Ectodermal cell (in vitro differentiated cells): ENCODE measurements around the gene ANTXR1.

Source experiments
- H3K27ac ChIP-seq: 2 replicates; pipeline ENCODE4 v1.7.0; 2013; ENCODE audit warnings: mild to moderate bottlenecking, low read depth, low read length; ENCODE audit not compliant: insufficient read depth, poor library complexity, severe bottlenecking
- H3K27me3 ChIP-seq: 2 replicates; pipeline ENCODE4 v1.7.0; 2013; ENCODE audit warnings: mild to moderate bottlenecking, low read length; ENCODE audit not compliant: insufficient read depth, control insufficient read depth, poor library complexity, severe bottlenecking
- H3K36me3 ChIP-seq: one replicate; pipeline ENCODE4 v1.7.0; 2013; ENCODE audit warnings: low read length; ENCODE audit not compliant: control insufficient read depth, insufficient read depth
- H3K4me1 ChIP-seq: one replicate; pipeline ENCODE4 v1.7.0; 2013; ENCODE audit warnings: low read length; ENCODE audit not compliant: control insufficient read depth, insufficient read depth
- H3K4me3 ChIP-seq: 2 replicates; pipeline ENCODE4 v1.7.0; 2013; ENCODE audit warnings: low read depth, low read length, control low read depth; ENCODE audit not compliant: insufficient read depth
- H3K9me3 ChIP-seq: 2 replicates; pipeline ENCODE4 v1.7.0; 2013; ENCODE audit warnings: mild to moderate bottlenecking, low read length, moderate library complexity; ENCODE audit not compliant: control insufficient read depth
- WGBS, 2 experiments: methylation state at CpG; one replicate each; pipeline ENCODE4 v1.1.7; 2013; ENCODE audit warnings: missing lambda C conversion rate in 2 of 2; 5-methylcytosine and 5-hydroxymethylcytosine counted together

ANTXR1 gene

DNA sequence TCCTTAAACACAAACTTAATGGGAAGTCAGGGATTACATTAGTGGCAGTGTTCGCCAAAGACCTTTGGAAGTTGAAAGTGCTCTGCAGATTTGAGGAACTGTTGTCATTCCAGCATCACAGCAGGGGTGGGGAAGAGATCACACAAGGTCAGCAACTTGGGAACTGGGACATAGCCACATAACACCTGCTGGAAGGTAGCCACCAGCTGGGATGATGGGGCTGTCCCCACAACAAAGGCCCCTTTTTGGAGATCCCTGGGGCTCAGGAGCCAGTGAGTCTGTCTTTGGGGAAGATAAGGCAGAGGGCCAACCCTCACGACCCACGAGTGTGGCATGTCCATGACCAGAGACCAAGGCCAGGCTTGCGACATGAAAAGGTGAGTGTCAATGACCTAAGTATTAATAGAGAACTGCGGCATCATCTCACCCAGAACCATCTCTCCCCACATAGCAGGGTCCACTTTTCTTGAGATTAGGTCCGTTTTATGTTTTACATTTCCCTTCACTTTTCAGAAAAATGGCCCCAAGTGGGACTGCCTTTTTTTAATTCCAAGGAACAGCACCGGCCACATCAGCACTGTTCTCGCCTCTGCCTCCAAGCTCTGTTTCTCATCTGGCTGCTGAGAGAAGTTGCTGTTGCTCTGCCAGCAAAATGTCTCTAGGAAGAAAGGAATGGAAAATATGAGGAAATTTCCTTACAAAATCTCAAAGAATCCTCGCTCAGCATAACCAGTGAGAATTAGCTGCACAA lies 267.1 kb downstream of the ANTXR1 start:
- H3K4me1 ChIP-seq: no peaks in the 10 kb centered on the region
- H3K27me3 ChIP-seq: no peaks in the 10 kb centered on the region
- no peaks in the 10 kb centered on the region for H3K36me3 ChIP-seq
- H3K4me3 ChIP-seq: no peak overlapping the region
- WGBS, 2 experiments: 87 to 91% methylated on average over 9 of the region's 9 CpGs
- no peak overlapping the region for H3K27ac ChIP-seq
- no peaks in the 10 kb centered on the region for H3K9me3 ChIP-seq

- 87 to 93% methylated on average over 4 of the region's 4 CpGs for WGBS, 2 experiments
Measured at GRCh38 chr2:69280796-69281412, 267.9 kb downstream of the ANTXR1 start.

DNA sequence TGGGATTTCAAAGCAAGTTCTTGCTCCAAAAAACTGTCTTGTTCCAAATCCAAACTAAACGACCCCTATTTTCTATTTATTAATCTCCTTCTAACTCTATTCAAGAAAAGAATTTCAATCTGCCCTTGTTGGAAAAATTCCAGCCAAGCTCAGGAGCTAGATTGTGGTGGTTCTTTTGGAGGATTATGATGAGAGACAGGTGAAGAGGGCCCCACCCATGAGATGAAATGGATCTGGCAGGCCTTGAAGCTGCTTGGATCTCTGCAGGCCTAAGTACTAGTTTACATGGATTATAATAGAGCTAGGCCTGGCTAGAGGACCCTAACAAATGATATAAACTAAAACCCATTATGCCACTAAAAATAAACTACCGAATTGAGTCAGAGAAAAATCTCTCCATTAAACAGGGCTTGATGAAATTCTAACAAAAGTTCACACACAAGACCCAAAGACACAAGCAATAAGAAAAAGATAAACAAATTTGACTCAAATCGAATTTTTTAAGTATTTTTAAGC lies 272.5 kb downstream of the ANTXR1 start:
- H3K9me3 ChIP-seq: no peaks in the 10 kb centered on the region
- WGBS, 2 experiments: 75 to 95% methylated on average over 3 of the region's 3 CpGs
- no peaks in the 10 kb centered on the region for H3K36me3 ChIP-seq
- H3K4me1 ChIP-seq: no peaks in the 10 kb centered on the region
- no peak overlapping the region for H3K27ac ChIP-seq
- H3K4me3 ChIP-seq: no peak overlapping the region
- H3K27me3 ChIP-seq: no peaks in the 10 kb centered on the region

More at GRCh38 chr2:69280796-69281412, 267.9 kb downstream of the ANTXR1 start:
- no peaks in the 10 kb centered on the region for H3K27me3 ChIP-seq
- no peaks in the 10 kb centered on the region for H3K36me3 ChIP-seq
- no peaks in the 10 kb centered on the region for H3K9me3 ChIP-seq
- no peaks in the 10 kb centered on the region for H3K4me1 ChIP-seq
- no peak overlapping the region for H3K4me3 ChIP-seq
- H3K27ac ChIP-seq: no peak overlapping the region

DNA sequence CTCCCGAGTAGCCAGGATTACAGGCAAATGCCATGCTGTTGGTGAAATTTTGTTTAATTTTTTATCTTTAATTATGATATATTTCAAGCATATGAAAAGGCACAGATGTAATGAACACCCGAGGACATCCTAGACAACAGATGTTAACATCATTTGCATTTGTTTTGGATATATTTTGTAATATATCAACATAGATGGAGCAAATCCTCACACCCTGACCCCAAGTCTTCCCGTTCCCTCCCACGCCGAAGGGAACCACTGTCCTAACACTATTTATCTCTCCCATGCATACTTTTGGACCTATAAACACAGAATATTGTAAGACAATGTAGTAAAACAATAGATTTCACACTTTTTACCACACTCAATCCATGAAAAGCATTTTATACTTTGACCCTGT lies 274.6 kb downstream of the ANTXR1 start:
- H3K4me1 ChIP-seq: no peaks in the 10 kb centered on the region
- WGBS, 2 experiments: 89 to 92% methylated on average over 4 to 5 of the region's 5 CpGs

GRCh38 chr2:69288429-69288828 lies 275.4 kb downstream of the ANTXR1 start:
- H3K27ac ChIP-seq: no peak overlapping the region
- no peaks in the 10 kb centered on the region for H3K9me3 ChIP-seq
- H3K36me3 ChIP-seq: no peaks in the 10 kb centered on the region
- H3K4me3 ChIP-seq: no peak overlapping the region
- no CpG with 5 or more reads among the region's 1 CpG for WGBS, 2 experiments
- no peaks in the 10 kb centered on the region for H3K27me3 ChIP-seq
- no peaks in the 10 kb centered on the region for H3K4me1 ChIP-seq

More for the DNA sequence above, 274.6 kb downstream of the ANTXR1 start:
- no peak overlapping the region for H3K4me3 ChIP-seq
- no peaks in the 10 kb centered on the region for H3K36me3 ChIP-seq
- no peaks in the 10 kb centered on the region for H3K9me3 ChIP-seq
- H3K27me3 ChIP-seq: no peaks in the 10 kb centered on the region
- no peak overlapping the region for H3K27ac ChIP-seq

DNA sequence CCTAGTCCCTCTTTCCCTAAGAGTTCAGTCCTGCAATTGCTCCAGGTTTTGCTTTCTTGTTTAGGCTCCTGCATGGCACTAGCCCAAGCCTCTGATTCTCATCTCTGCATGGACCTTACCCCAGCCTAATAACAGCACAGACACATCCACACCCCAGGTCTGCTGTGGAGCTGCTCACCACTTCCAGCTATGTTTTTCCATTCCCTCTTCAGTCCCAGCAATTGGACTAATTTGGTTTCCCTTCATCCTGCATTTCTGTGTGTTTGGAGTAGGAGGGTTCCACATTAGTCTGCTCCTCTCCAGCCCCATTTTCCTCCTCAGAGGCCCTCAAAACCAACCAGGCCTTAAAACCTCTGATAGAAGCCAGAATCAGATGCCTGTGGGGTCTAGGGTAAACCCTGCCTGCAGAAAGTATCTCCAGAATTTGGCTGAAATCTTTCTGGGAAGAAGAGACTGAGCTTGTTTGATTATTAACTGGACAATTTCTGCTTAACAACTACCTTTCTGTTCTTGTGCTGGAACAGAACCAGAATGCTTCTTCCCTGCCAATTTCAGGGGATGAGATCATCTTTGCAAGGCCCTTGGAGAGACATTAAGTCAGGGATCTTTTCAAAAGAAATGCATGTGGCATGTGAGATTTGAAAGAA lies 278.1 kb downstream of the ANTXR1 start:
- Histone ChIP-seq H3K27me3 (no peaks in the 10 kb centered on the region), H3K36me3 (no peaks in the 10 kb centered on the region), H3K27ac (no peak overlapping the region), H3K9me3 (no peaks in the 10 kb centered on the region), H3K4me3 (no peak overlapping the region), H3K4me1 (no peaks in the 10 kb centered on the region)

- Histone ChIP-seq H3K36me3 (no peaks in the 10 kb centered on the region), H3K4me1 (no peaks in the 10 kb centered on the region), H3K4me3 (no peak overlapping the region), H3K27ac (no peak overlapping the region), H3K27me3 (no peaks in the 10 kb centered on the region), H3K9me3 (no peaks in the 10 kb centered on the region)
- 95 to 96% methylated on average over 3 of the region's 3 CpGs for WGBS, 2 experiments
Measured at GRCh38 chr2:69291721-69292120, 278.7 kb downstream of the ANTXR1 start.

DNA sequence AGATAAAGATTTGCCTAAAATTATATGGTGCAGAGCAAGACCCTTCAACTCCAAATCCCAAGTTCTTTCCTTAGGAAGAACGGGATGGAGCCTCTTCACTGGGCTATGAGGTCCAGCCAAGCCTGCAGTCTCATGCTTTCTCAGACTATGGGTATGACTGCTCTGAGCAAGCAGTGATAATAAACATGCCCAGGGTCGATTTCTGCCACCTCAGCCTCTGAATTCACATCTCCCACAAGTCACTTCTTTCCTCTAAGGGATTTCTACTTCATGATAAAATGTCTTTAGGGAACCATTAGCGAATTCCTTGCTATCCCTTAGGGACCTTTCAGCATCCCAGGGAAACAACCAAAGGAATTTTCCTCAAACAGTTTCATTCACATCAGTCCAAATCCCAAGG lies 279.3 kb downstream of the ANTXR1 start:
- Histone ChIP-seq H3K4me3 (no peak overlapping the region), H3K36me3 (no peaks in the 10 kb centered on the region), H3K27ac (no peak overlapping the region), H3K4me1 (no peaks in the 10 kb centered on the region), H3K27me3 (no peaks in the 10 kb centered on the region), H3K9me3 (no peaks in the 10 kb centered on the region)
- 85 to 86% methylated on average over 3 of the region's 3 CpGs for WGBS, 2 experiments

- 93% methylated on average over 3 of the region's 3 CpGs for WGBS, 2 experiments
- no peak overlapping the region for H3K27ac ChIP-seq
- H3K36me3 ChIP-seq: no peaks in the 10 kb centered on the region
- no peak overlapping the region for H3K4me3 ChIP-seq
- no peaks in the 10 kb centered on the region for H3K4me1 ChIP-seq
- H3K9me3 ChIP-seq: no peaks in the 10 kb centered on the region
- no peaks in the 10 kb centered on the region for H3K27me3 ChIP-seq
Measured at GRCh38 chr2:69296421-69296820, 283.4 kb downstream of the ANTXR1 start.

DNA sequence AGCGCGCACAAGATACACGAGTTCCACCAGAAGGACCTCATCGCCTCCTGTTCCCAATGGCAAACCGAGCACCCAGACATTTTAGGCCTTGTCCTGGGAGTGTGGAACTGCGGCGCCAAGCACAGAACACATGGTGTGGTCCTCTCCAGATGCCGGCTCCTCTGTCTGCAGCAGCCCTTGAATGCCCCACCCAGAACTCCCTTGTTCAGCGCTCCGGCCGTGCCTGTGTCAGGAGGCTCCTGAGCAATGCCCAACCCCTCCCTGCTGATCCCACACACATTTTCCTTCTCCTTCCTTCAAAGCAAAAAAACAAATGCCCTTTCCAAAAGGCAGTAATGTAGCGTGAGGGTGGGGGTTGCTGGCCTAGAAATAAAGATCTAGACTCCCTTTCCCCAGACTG lies 284.2 kb downstream of the ANTXR1 start:
- WGBS, 2 experiments: 89 to 94% methylated on average over 12 of the region's 12 CpGs
- no peak overlapping the region for H3K4me3 ChIP-seq
- H3K36me3 ChIP-seq: no peaks in the 10 kb centered on the region
- no peaks in the 10 kb centered on the region for H3K9me3 ChIP-seq
- H3K4me1 ChIP-seq: no peaks in the 10 kb centered on the region
- no peak overlapping the region for H3K27ac ChIP-seq
- no peaks in the 10 kb centered on the region for H3K27me3 ChIP-seq
